HepG2 (cell line): Measurements from ENCODE around the gene ABCG1.

Experiments used
- CHD2 ChIP-seq: IDR thresholded peaks from 2 replicates; pipeline ENCODE4 v1.6.1; 2011; ENCODE audit warnings: low read depth, low read length, improper control_type of control experiment
- CTCF ChIP-seq: sonication (generic); formaldehyde crosslinking; IDR thresholded peaks from 2 replicates; pipeline ENCODE4 v1.5.0; 2020; ENCODE audit warnings: mild to moderate bottlenecking, missing genetic modification reagents, moderate library complexity
- ELF4 ChIP-seq: sonication (generic); formaldehyde crosslinking; IDR thresholded peaks from 2 replicates; pipeline ENCODE4 v1.5.0; 2020; ENCODE audit warnings: missing genetic modification reagents, mild to moderate bottlenecking, moderate library complexity, borderline replicate concordance
- GABPA ChIP-seq, 2 experiments: IDR thresholded peaks; 2 replicates each; pipeline ENCODE4 v1.6.1; 2011 to 2016; ENCODE audit warnings: low read depth in 2 of 2, low read length in 1 of 2, missing biosample characterization in 1 of 2, missing genetic modification characterization in 1 of 2
- MAFG ChIP-seq: sonication (generic); formaldehyde crosslinking; IDR thresholded peaks from 2 replicates; pipeline ENCODE4 v1.5.1; 2020; ENCODE audit warnings: mild to moderate bottlenecking, missing genetic modification reagents
- MYNN ChIP-seq: sonication (generic); formaldehyde crosslinking; IDR thresholded peaks from 2 replicates; pipeline ENCODE4 v1.4.0; 2020; ENCODE audit warnings: mild to moderate bottlenecking, low read depth, missing genetic modification reagents
- PTBP1 ChIP-seq: fragments of 200-400 bp; formaldehyde crosslinking; IDR thresholded peaks from 2 replicates; pipeline ENCODE4 v1.6.1; 2018; ENCODE audit warnings: low read length, low read depth; ENCODE audit not compliant: poor library complexity, severe bottlenecking
- RAD21 ChIP-seq: fragments of 450-650 bp; formaldehyde crosslinking; IDR thresholded peaks from 2 replicates; pipeline ENCODE4 v1.5.0; 2020; ENCODE audit warnings: mild to moderate bottlenecking
- RNF2 ChIP-seq: fragments of 450-650 bp; conservative IDR thresholded peaks from 2 replicates; pipeline ENCODE4 v1.6.1; 2016; ENCODE audit warnings: low read depth
- TEAD2 ChIP-seq: sonication (generic); formaldehyde crosslinking; IDR thresholded peaks from 2 replicates; pipeline ENCODE4 v1.9.0; 2021; ENCODE audit warnings: missing genetic modification reagents
- ZNF124 ChIP-seq: sonication (generic); formaldehyde crosslinking; IDR thresholded peaks from 2 replicates; pipeline ENCODE4 v1.4.0; 2020; ENCODE audit warnings: missing genetic modification reagents
- ZNF766 ChIP-seq: sonication (generic); formaldehyde crosslinking; IDR thresholded peaks from 2 replicates; pipeline ENCODE4 v1.5.0; 2020; ENCODE audit warnings: missing genetic modification reagents, borderline replicate concordance
- ZSCAN29 ChIP-seq: sonication (generic); formaldehyde crosslinking; conservative IDR thresholded peaks from 2 replicates; pipeline ENCODE4 v1.4.0; 2020; ENCODE audit warnings: mild to moderate bottlenecking, missing genetic modification reagents

GRCh38 chr21:42315296-42315891 lies 96.5 kb downstream of the ABCG1 start, which contains the start of gene TFF3:
- TF ChIP-seq MYNN (CRISPR knock-in tag) (no peak), GABPA (IDR thresholded peaks at IDR 0.05; ENCODE audit: low read depth, low read length) (peak; percentile 67), GABPA (CRISPR knock-in tag; IDR thresholded peaks at IDR 0.05; ENCODE audit: low read depth) (peak; percentile 75), ZSCAN29 (CRISPR knock-in tag) (no peak), RNF2 (no peak), ZNF766 (CRISPR knock-in tag) (no peak), PTBP1 (no peak), TEAD2 (no peak), ZNF124 (CRISPR knock-in tag) (no peak), RAD21 (CRISPR knock-in tag) (no peak), MAFG (CRISPR knock-in tag) (no peak), CHD2 (no peak), CTCF (CRISPR knock-in tag) (peak; percentile 27; the same call in 1 of the 2 replicates), ELF4 (CRISPR knock-in tag) (no peak)
